ENCODE results near the gene ASAH2B.
"Not testable (repeated sequence)": the region's sequence is repeated elsewhere in the genome, so short reads cannot be mapped to it uniquely, and the experiment has no call there.

The ASAH2B gene

GRCh38 chr10:50739618-50740292, at the start of gene ASAH2B:
Gene ASAH2B (plus strand): TSS chr10:50739936. CDS start chr10:50745131, 5,195 bp downstream.
- DNase-seq (ENCODE audit: low spot score) = peak; percentile 58

DNA sequence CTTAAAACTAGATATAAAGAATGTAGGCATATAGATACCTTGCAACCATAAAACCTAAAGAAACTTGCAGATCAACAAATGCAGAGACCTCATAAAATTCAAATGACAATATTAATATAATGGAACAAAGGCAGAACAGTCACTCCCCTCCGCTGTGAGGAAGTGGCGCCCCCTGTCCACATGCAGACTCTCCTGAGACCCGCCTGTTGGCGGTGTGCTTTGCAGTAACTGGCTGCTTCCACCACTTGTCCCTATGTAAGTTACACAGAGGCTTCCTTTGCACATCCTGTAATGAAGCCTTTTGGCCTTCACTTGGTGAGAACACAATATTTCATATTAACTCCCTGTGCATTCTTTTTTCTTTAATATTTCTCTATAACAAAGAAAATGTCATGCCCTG, 41.9 kb upstream of the ASAH2B start:
- not testable (repeated sequence) for DNase-seq (ENCODE audit: low spot score)

GRCh38 chr10:50701947-50702346, 37.8 kb upstream of the ASAH2B start:
- not testable (repeated sequence) for DNase-seq (ENCODE audit: low spot score)

DNA sequence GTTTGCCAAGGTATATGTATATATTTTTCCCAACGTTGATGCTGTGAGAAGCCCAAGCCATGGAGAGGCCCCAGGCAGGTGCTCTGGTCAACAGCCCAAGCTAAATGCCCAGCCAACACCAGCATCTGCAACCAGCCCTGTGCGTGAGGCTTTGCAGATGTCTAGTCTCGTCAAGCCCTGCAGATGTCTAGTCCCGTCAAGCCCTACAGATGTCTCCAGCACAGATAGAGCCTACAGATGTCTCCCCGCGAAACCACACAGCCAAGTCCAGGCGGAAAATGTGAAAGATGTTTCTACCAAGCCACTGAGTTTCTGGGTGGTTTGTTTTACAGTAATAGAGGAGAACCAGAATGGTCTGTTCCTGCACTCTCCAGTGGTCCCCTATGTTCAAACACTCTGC, 36.7 kb upstream of the ASAH2B start:
- not testable (repeated sequence) for DNase-seq (ENCODE audit: low spot score)

- DNase-seq (ENCODE audit: low spot score) = not testable (repeated sequence)
Observed at GRCh38 chr10:50704436-50705079, 35.2 kb upstream of the ASAH2B start.

DNA sequence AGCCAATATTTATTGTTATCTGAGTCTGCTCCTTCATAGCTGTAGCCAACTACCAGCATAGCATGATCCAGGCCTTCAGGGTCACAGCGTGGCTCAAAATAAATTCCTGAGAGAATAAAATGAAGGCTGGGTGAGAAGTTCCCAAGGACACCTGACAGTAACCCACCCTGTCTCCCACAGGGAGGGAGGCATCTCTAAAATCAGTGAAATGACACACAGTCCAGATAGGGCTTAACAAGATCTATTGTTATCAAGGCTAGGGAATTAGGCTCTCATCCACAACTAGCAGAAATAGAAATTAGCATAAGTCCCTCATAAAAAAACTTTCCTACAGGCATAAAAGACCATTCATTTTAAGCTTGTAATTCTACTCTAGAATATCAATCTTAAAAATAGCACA, 33.7 kb upstream of the ASAH2B start:
- not testable (repeated sequence) for DNase-seq (ENCODE audit: low spot score)

DNA sequence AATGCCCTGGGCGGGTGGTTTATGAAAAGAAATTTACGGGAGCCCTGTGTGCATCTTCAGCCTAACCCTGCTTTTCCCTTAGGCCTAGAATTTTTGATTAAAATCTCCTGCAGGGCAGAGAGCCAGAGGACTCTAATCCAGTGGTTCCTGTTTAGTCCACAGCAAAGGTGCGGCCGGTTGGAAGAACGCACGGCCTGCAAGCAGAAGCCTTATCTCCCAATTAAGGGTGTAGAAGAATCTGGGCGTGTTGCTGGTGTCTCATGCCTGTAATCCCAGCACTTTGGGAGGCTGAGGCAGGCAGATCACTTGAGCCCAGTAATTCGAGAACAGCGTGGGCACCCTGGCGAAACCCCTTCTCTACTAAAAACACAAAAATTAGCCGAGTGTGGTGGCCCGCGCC, 29.5 kb upstream of the ASAH2B start:
- DNase-seq (ENCODE audit: low spot score) = not testable (repeated sequence)

GRCh38 chr10:50723812-50724211, 15.9 kb upstream of the ASAH2B start:
- DNase-seq (ENCODE audit: low spot score) = not testable (repeated sequence)

DNA sequence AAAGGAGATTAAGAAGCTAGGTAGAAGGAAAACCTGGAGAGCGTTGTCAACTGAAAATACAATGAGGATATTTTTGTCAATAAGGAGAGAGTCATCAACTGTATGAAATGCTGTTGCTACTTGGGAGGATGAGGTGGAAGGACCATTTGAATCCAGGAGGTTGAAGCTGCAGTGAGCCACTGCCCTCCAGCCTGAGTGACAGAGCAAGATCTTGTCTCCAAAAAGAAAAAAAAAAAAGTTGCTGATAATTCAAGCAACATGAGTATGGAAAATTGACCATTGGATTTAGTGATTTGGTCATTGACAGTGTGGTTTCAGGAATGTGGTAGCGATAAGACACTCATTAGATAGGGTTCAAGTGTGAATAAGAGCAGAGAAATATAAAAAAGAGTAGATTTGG, 11.6 kb upstream of the ASAH2B start:
- DNase-seq (ENCODE audit: low spot score) = not testable (repeated sequence)

DNA sequence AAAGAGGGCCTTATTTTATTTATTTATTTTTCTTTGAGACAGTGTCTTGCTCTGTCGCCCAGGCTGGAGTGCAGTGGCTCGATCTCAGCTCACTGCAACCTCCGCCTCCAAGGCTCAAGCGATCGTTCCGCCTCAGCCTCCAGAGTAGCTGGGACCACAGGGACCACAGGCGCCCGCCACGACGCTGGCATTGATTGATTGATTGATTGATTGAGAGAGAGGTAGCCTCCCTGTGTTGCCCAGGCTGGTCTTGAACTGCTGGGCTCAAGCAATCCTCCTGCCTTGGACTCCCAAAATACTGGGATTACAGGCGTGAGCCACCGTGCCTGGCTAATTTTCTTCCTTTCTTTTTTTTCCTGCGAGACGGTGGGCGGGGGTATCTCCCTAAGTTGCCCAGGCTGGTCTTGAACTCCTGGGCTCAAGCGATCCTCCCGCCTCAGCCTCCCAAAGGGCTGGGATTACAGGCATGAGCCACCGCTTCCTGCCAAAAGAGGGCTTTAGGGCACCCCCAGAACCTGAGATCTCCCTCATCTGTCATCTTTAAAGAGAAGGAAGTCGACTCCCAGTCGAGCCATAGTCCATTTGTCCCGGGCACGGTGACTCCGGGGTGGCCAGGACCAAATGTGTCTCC, 634 bp upstream of the ASAH2B start:
- DNase-seq (ENCODE audit: low spot score) = not testable (repeated sequence)

DNA sequence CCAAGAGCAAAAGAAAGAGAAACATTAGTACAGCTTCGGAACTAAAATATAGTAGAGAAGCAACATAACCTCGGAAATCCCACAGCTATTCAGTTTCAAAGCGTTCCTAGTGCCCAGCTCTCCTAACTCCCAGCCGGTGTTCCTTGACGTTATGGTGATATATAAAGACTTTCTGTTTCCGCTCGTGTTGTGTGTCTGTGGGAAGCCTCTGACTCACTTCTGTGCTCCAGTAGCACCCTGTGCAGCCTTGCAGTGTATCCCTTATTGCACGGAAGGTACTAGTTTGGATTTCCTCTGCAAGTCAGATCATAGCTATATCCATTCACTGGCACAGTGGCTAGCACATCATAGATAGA, 535 bp downstream of the ASAH2B start:
- DNase-seq (ENCODE audit: low spot score) = peak; percentile 32

GRCh38 chr10:50742820-50743219, 3.1 kb downstream of the ASAH2B start:
- DNase-seq (ENCODE audit: low spot score) = not testable (repeated sequence)

DNA sequence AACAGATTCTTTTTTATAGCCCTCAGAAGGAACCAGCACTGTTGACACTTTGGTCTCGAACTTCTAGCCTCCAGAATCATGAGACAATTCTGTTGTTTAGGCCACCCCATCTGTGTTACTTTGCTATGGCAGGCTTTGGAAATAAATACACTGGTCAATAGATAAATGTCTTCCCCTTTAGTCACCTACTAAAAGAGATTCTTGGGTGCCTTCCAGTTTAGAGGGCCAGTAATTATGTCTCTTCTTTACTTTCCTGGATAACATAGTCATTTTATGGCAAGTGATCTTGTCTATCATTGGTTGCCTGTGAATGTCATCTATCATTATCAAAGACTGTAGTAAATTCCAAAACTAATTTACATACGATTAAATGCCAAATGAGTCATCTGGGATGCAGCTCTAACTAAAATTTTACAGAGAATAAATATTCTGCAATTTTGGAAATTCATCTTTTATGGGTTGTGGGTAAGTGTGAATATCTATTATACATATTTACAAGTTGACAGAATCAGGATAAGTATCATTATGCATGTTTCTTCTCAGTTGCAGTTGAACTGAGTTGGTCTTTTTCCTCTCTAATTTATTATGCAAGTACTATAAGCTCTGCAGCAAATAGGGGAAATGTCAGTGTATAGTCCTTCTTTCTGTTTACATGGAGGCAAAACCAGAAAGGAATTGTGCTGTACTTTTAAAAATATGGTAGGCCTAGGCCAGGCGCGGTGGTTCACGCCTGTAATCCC, 27.2 kb downstream of the ASAH2B start:
- not testable (repeated sequence) for DNase-seq (ENCODE audit: low spot score)

- DNase-seq (ENCODE audit: low spot score) = not testable (repeated sequence)
Observed at GRCh38 chr10:50772042-50772441, 32.3 kb downstream of the ASAH2B start.

- not testable (repeated sequence) for DNase-seq (ENCODE audit: low spot score)
Observed at GRCh38 chr10:50774868-50775267, 35.1 kb downstream of the ASAH2B start.

- DNase-seq (ENCODE audit: low spot score) = not testable (repeated sequence)
Observed at GRCh38 chr10:50780036-50780435, 40.3 kb downstream of the ASAH2B start.

DNA sequence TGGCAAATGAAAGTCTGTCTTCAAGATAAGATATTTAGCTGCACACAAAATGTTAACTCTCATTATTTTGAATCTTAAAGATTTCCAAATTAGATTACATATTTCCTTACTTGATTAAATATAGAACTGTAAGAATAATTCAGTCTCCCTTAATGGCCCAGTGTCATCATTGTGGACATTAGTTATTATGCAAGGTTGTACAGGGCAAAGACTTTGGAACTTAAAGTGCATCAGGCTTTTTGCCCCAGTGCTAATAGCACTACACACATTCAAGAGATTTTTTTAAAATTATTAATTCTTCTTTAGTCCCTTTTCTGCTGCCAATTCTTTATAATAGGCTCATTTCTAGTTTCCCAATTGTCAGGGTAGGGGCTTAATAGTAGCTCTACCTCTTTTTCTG, 42.3 kb downstream of the ASAH2B start:
- not testable (repeated sequence) for DNase-seq (ENCODE audit: low spot score)

DNA sequence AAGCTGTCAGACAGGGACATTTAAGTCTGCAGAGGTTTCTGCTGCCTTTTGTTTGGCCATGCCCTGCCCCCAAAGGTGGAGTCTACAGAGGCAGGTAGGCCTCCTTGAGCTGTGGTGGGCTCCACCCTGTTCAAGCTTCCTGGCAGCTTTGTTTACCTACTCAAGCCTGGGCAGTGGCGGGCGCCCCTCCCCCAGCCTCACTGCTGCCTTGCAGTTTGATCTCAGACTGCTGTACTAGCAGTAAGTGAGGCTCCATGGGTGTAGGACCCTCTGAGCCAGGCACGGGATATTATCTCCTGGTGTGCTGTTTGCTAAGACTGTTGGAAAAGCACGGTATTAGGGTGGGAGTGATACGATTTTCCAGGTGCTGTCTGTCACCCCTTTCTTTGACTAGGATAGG, 48.2 kb downstream of the ASAH2B start:
- not testable (repeated sequence) for DNase-seq (ENCODE audit: low spot score)

- no peak for DNase-seq (ENCODE audit: low spot score)
Observed at GRCh38 chr10:50788951-50789945, 49.5 kb downstream of the ASAH2B start.

- no peak for DNase-seq (ENCODE audit: low spot score)
Observed at GRCh38 chr10:50794490-50794889, 54.8 kb downstream of the ASAH2B start.

GRCh38 chr10:50796693-50797092, 57.0 kb downstream of the ASAH2B start:
- no peak for DNase-seq (ENCODE audit: low spot score)
